PC-9 (cell line): ENCODE results near the gene ZNF43. TPM values are rescaled to one million over a fixed set of nuclear protein-coding genes. Genes with fewer than 3 reads are reported as not detected.

ENCODE experiments used
- BruUV-seq: library from RNA; stranded (reverse); fragments of 400-500 nt; replicated peaks from 2 replicates; lab custom pipeline; 2021; lab: Mats Ljungman, UMichigan
- CTCF ChIA-PET: fragments of 300-600 bp; sonication (Branson Sonifier 250); formaldehyde crosslinking; loops from one replicate; lab custom pipeline; 2022; ENCODE audit warnings: antibody characterized with exemption; lab: Charles Lee
- POLR2A ChIA-PET: fragments of 300-600 bp; sonication (Branson Sonifier 250); formaldehyde crosslinking; loops from one replicate; lab custom pipeline; 2022; ENCODE audit warnings: antibody characterized with exemption; ENCODE audit not compliant: unreplicated experiment; lab: Charles Lee
- DNase-seq, 2 experiments: peaks; one replicate each; pipeline versions ENCODE4 v3.0.0 to v3.0.0-alpha.2; 2015 to 2022; ENCODE audit warnings: mixed read lengths in 1 of 2
- H2AFZ ChIP-seq: fragments of 200-600 bp; sonication (generic); 2 replicates; pipeline ENCODE4 v1.8.1; 2017; ENCODE audit warnings: antibody characterized with exemption
- H3F3A ChIP-seq: fragments of 200-600 bp; sonication (generic); 2 replicates; pipeline ENCODE4 v1.8.1; 2017; ENCODE audit warnings: antibody characterized with exemption, mild to moderate bottlenecking, low read depth; ENCODE audit not compliant: insufficient read depth
- H3K27ac ChIP-seq: fragments of 200-600 bp; sonication (generic); 2 replicates; pipeline ENCODE4 v1.6.1; 2016; ENCODE audit warnings: mixed run types
- H3K27me3 ChIP-seq: fragments of 200-600 bp; sonication (generic); 2 replicates; pipeline ENCODE4 v1.6.1; 2016; ENCODE audit warnings: low read depth, mixed run types; ENCODE audit not compliant: insufficient read depth
- H3K36me3 ChIP-seq: fragments of 200-600 bp; sonication (generic); 2 replicates; pipeline ENCODE4 v1.6.1; 2016; ENCODE audit warnings: low read depth, mixed run types
- H3K4me1 ChIP-seq: fragments of 200-600 bp; sonication (generic); replicated peaks from 2 replicates; pipeline ENCODE4 v1.6.1; 2016; ENCODE audit warnings: mixed run types; ENCODE audit not compliant: insufficient read depth
- H3K4me2 ChIP-seq: fragments of 200-600 bp; sonication (generic); 2 replicates; pipeline ENCODE4 v1.6.1; 2017; ENCODE audit warnings: mixed run types
- H3K4me3 ChIP-seq: fragments of 200-600 bp; sonication (generic); 2 replicates; pipeline ENCODE4 v1.6.1; 2016; ENCODE audit warnings: mixed run types
- H3K79me2 ChIP-seq: fragments of 200-600 bp; sonication (generic); 2 replicates; pipeline ENCODE4 v1.6.1; 2017; ENCODE audit warnings: low read depth, mixed run types
- H3K9me2 ChIP-seq: fragments of 200-600 bp; sonication (generic); 2 replicates; pipeline ENCODE4 v1.8.1; 2017; ENCODE audit warnings: mild to moderate bottlenecking; ENCODE audit not compliant: insufficient read depth
- H3K9me3 ChIP-seq: fragments of 200-600 bp; sonication (generic); 2 replicates; pipeline ENCODE4 v1.8.1; 2016; ENCODE audit warnings: low read depth; ENCODE audit not compliant: insufficient read depth
- H4K20me1 ChIP-seq: fragments of 200-600 bp; sonication (generic); 2 replicates; pipeline ENCODE4 v1.8.1; 2017; ENCODE audit not compliant: insufficient read depth
- EZH2 ChIP-seq: fragments of 200-600 bp; sonication (generic); IDR thresholded peaks from 2 replicates; pipeline ENCODE4 v1.8.0; 2017; ENCODE audit warnings: antibody characterized with exemption, low read depth
- intact Hi-C: fragments of 100-400 bp; cut with micrococcal nuclease; formaldehyde crosslinking; loops from one replicate; pipeline ENCODE4 v1.10.0; 2022; ENCODE audit not compliant: unreplicated experiment
- total RNA-seq: library from RNA; stranded (reverse); gene quantifications from 2 replicates; pipeline ENCODE4 v1.2.3, GENCODE V29; 2021
- TF ChIP-seq, protein P1 (sequence below): fragments of 200-600 bp; sonication (generic); conservative IDR thresholded peaks from 2 replicates; pipeline ENCODE4 v1.6.1; 2017; ENCODE audit warnings: mixed run types, antibody characterized with exemption, mild to moderate bottlenecking, moderate library complexity

ZNF43 gene
- total RNA-seq, 1 experiment from 2014 or later, result 9.0 TPM

DNA sequence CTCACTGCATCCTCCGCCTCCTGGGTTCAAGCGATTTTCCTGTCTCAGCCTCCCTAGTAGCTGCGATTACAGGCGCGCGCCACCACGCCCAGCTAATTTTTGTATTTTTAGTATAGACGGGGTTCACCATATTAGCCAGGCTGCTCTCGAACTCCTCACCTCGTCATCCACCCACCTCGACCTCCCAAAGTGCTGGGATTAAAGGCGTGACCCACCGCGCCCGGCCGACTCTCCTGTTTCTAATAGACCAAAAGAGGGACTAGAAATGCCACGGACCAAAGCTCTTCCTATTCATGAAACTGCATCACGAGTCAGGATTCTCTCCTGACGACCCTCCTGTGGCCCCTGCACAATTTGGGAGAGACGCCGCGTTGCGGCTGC, 563 bp downstream of the ZNF43 start:
- Histone ChIP-seq H3K9me2 (no peaks in the 10 kb centered on the region), H3K79me2 (peaks cover 17% of the 10 kb centered on the region), H3K27ac (peak overlapping the region; percentile 67), H2AFZ (peak overlapping the region; percentile 95), H3K4me2 (peak overlapping the region; percentile 73), H3F3A (peaks cover 10% of the 10 kb centered on the region; the same call in 1 of the 2 replicates), H3K36me3 (peaks cover 10% of the 10 kb centered on the region; the same call in 1 of the 2 replicates), H3K4me1 (0 out of 2 replicates have a peak, but pooled peaks cover 3% of the 10 kb centered on the region), H3K9me3 (peaks cover 35% of the 10 kb centered on the region), H3K27me3 (no peaks in the 10 kb centered on the region), H4K20me1 (no peaks in the 10 kb centered on the region), H3K4me3 (peak overlapping the region; percentile 77)
- intact Hi-C loops, result loop anchor here (5.0 kb wide), 1 partner anchor 328 kb away; the partner anchor contains the start of gene ZNF429
- ChIA-PET POLR2A (interaction anchor here (1.0 kb wide), 1 partner anchor 17 kb away, joined by 10 read pairs; no protein-coding TSS in a partner anchor), CTCF (no interaction called here)
- no peak for DNase-seq
- TSS peak; percentile 61 for BruUV-seq
- no peak for TF ChIP-seq EZH2
- TF ChIP-seq, protein P1, sequence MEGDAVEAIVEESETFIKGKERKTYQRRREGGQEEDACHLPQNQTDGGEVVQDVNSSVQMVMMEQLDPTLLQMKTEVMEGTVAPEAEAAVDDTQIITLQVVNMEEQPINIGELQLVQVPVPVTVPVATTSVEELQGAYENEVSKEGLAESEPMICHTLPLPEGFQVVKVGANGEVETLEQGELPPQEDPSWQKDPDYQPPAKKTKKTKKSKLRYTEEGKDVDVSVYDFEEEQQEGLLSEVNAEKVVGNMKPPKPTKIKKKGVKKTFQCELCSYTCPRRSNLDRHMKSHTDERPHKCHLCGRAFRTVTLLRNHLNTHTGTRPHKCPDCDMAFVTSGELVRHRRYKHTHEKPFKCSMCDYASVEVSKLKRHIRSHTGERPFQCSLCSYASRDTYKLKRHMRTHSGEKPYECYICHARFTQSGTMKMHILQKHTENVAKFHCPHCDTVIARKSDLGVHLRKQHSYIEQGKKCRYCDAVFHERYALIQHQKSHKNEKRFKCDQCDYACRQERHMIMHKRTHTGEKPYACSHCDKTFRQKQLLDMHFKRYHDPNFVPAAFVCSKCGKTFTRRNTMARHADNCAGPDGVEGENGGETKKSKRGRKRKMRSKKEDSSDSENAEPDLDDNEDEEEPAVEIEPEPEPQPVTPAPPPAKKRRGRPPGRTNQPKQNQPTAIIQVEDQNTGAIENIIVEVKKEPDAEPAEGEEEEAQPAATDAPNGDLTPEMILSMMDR, result no peak

DNA sequence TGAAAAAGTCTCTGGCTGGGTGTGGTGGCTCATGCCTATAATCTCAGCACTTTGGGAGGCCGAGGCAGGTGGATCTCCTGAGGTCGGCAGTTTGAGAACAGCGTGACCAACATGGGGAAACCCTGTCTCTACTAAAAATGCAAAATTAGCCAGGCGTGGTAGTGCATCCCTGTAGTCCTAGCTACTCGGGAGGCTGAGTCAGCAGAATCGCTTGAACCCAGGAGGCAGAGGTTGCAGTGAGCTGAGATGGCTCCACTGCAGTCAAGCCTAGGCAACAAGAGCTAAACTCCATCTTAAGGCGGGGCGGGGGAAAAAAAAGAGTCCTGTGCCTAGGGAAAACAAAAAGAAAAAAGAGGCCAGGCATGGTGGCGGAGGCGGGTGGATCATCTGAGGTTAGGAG, 2.2 kb downstream of the ZNF43 start:
- BruUV-seq, result no TSS peak
- Histone ChIP-seq H2AFZ (no peak overlapping the region), H3K4me2 (no peak overlapping the region), H3K9me3 (peaks cover 50% of the 10 kb centered on the region), H3K79me2 (peaks cover 17% of the 10 kb centered on the region), H3F3A (peaks cover 10% of the 10 kb centered on the region; the same call in 1 of the 2 replicates), H4K20me1 (no peaks in the 10 kb centered on the region), H3K27ac (no peak overlapping the region), H3K4me3 (no peak overlapping the region), H3K27me3 (no peaks in the 10 kb centered on the region), H3K4me1 (0 out of 2 replicates have a peak, but pooled peaks cover 3% of the 10 kb centered on the region), H3K36me3 (peaks cover 19% of the 10 kb centered on the region; the same call in 1 of the 2 replicates), H3K9me2 (no peaks in the 10 kb centered on the region)
- intact Hi-C loops, result no loop called here
- TF ChIP-seq, protein P1, result no peak
- ChIA-PET POLR2A (no interaction called here), CTCF (no interaction called here)
- DNase-seq, result no peak

DNA sequence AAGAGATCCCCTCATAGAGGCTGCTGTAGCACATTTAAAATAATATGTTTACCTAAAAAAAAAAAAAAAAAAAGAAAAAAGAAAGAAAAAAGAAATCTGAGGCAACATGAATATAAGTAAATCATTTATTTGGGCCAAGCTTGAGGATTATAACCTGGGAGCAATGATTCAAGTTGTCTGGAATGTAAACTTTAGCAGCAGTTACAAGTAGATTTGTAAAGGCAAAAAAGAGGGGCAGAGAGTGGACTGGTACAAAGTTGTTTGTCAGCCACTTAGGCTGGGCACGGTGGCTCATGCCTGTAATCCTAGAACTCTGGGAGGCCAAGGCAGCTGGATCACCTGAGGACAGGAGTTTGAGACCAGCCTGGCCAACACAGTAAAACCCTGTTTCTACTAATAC, 11.3 kb downstream of the ZNF43 start:
- DNase-seq, result no peak
- Histone ChIP-seq H3K4me1 (no peaks in the 10 kb centered on the region), H3F3A (no peaks in the 10 kb centered on the region), H2AFZ (no peak overlapping the region), H3K9me3 (peaks cover 75% of the 10 kb centered on the region), H3K4me3 (no peak overlapping the region), H3K4me2 (no peak overlapping the region), H3K36me3 (peaks cover 30% of the 10 kb centered on the region), H3K27ac (no peak overlapping the region), H3K27me3 (no peaks in the 10 kb centered on the region), H3K79me2 (no peaks in the 10 kb centered on the region; the same call in 1 of the 2 replicates), H4K20me1 (no peaks in the 10 kb centered on the region), H3K9me2 (no peaks in the 10 kb centered on the region)
- ChIA-PET CTCF (no interaction called here), POLR2A (no interaction called here)
- no TSS peak for BruUV-seq
- intact Hi-C loops, result no loop called here
- TF ChIP-seq, protein P1, result no peak
- no peak for TF ChIP-seq EZH2
